HG02571 (cell line): ENCODE measurements around the gene ASCL5.
"Not testable (repeated sequence)": the region's sequence is repeated elsewhere in the genome, so short reads cannot be mapped to it uniquely, and the experiment has no call there.

Experiments
- ATAC-seq: cut with Tn5 transposase; IDR thresholded peaks from one replicate; pipeline ENCODE4 v1.9.1; 2021; ENCODE audit warnings: mild to moderate bottlenecking, moderate library complexity; ENCODE audit not compliant: unreplicated experiment

ASCL5 gene, protein sequence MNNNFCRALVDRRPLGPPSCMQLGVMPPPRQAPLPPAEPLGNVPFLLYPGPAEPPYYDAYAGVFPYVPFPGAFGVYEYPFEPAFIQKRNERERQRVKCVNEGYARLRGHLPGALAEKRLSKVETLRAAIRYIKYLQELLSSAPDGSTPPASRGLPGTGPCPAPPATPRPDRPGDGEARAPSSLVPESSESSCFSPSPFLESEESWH

DNA sequence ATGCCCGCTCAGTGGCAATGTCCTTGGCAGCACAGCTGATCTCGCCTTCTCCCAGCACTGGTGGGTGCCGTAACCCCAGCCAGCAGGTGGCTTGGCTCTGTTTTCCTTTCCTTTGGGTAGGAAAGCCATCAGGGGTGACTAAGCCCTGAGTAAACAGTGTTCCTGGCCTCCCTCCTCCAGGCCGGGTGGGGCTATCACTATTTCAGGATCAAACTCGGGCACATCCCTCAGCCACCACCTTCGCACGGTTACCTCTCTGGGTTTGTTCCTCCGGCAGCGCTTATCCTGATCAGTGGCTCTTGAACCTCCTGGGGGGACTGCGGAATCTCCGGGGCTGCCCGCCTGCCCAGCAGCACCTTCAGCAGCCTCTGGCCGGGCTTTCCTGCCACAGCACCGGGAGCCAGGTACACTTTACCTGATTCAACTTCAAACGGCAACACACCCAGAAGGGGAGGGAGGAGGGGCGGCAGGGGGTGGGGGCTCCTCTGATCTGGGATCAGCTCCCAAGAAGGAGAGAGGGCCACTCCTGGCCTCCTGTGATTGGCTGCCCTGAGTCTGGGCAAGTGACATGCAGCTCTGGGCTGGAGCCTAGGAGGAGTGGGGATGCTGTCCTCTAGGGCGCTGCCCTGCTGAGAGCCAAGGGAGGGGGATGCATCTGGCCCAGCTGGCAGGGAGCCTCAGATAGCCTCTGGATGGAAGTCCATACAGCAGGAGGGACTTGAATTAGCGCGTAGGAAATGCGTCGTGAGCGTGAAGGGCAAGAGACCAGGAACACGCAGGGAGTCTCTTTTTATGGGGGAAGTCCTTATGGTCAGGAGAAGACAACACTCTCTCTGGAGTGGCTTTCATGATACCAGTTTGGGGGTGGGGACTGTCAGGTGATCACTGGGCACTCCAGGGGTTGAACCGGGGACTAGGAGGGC is at the start of gene ASCL5:
Gene ASCL5, minus strand, starts transcription at position 353 of the 923 bp plus-strand sequence. CDS start 11,812 bp downstream, outside the sequence.
- no peak for ATAC-seq

DNA sequence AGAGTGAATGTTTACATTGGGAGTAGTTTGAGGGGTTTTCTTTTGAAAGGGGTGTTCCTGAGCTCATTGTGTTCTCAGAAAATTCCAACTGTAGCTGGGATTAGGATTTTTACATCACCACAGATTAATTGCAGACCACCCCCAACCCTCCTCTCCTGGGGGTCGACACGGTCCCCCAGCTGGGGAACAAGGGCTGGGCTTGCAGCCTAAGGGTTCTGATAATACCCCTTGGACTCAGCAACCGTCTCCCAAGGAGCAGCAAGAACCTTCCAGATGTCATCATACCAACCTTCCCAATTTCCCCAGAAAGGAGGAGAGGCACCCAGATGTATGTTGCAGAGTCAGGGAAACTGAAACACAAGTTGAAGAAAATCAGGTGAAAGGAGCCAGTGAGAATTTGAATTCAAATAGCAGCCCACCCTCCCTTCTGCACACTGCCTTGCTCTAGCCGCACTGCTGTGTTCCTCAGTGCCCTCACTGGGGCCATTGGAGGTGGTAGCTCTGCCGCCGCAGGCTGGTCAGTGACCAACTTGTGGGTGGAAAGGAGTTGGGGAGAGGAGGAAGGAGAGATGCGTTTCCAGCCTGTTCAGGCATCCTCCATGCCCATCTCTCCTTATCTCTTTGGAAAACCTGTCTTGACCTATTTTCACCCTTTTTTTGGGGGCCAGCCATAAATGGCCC is 49.0 kb upstream of the ASCL5 start:
- ATAC-seq: no peak

DNA sequence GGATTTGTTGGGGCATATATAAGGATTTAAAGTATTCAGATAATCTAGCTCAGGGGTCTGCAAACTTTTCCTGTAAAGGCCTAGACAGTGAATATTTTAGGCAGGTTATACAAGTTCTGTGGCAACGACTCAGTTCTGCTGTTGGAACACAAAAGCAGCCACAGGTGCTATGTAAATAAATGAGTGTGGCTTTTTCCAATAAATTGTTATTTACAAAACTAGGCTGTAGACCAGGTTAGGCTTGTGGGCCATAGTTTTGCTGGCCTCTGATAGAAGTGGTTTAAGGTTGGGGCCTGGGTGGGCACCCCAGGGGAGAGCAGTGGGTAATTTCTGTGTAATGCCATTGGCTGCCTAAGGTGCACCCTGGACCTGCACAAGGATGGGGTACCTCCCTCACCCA is 46.8 kb upstream of the ASCL5 start:
- no peak for ATAC-seq

DNA sequence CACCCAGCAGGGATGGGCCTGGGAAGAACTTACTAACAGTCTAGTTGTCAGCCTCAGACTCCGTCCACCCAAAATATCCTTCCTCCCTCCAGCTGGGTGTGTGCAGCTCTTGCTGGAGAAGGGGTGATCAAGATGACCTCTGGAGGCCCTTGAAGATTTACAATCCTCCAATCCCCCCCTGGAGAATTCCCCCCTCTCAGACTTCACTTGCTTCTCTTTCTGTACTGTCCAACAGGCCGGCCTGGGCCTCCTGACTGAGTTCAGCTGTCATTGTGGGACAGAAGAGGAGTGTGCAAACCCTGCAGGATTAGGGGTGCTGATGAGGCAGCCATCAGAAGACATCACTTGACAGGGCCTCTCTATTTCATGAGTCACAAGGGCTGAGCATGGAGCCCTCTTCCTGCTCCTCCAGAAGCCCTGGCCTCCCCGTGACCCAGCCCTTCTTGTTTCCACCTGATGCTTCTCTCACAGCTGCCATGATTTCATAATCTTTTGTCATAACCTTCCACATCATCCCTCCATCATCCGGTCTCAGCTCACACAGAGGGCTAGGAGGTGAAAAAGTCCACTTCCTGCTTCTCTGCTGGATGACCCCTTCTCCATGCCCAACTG is 46.1 kb upstream of the ASCL5 start:
- no peak for ATAC-seq

GRCh38 chr1:201172326-201172725 is 45.3 kb upstream of the ASCL5 start:
- no peak for ATAC-seq

- ATAC-seq: peak; percentile 45
Measured at GRCh38 chr1:201171063-201172036, 44.4 kb upstream of the ASCL5 start.

- ATAC-seq: peak; percentile 96
Measured at GRCh38 chr1:201170533-201171062, 43.6 kb upstream of the ASCL5 start.

- no peak for ATAC-seq
Measured at GRCh38 chr1:201169971-201170532, 43.1 kb upstream of the ASCL5 start.

GRCh38 chr1:201169203-201169602 is 42.2 kb upstream of the ASCL5 start:
- no peak for ATAC-seq

GRCh38 chr1:201167041-201167991 is 40.3 kb upstream of the ASCL5 start:
- no peak for ATAC-seq

GRCh38 chr1:201164645-201165044 is 37.7 kb upstream of the ASCL5 start:
- ATAC-seq: no peak

DNA sequence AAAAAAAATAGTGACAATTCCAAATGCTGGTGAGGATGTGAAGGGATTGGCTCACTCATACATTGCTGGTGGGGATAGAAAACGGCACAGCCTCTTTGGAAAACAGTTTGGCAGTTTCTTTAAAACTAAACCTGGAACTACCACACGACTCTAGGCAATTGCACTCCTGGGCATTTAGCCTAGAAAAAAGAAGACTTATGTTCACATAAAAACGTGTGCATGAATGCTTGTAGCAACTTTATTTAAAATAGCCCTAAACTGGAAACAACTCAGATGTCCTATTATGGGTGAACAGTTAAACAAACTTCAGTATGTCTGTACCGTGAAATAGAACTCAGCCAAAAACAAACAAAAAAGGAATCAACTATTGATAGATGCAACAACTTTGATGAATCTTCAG is 36.7 kb upstream of the ASCL5 start:
- ATAC-seq: no peak

DNA sequence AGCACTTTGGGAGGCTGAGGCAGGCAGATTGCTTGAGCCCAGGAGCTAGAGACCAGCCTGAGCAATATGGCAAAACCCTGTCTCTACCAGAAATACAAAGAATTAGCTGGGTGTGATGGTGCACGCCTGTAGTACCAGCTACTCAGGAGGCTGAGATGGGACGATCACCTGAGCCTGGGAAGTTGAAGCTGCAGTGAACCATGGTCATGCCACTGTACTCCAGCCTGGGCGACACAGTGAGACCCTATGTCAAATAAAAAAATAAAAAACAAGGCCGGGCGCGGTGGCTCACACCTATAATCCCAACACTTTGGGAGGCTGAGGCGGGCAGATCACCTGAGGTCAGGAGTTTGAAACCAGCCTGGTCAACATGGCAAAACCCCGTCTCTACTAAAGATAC is 36.1 kb upstream of the ASCL5 start:
- not testable (repeated sequence) for ATAC-seq

DNA sequence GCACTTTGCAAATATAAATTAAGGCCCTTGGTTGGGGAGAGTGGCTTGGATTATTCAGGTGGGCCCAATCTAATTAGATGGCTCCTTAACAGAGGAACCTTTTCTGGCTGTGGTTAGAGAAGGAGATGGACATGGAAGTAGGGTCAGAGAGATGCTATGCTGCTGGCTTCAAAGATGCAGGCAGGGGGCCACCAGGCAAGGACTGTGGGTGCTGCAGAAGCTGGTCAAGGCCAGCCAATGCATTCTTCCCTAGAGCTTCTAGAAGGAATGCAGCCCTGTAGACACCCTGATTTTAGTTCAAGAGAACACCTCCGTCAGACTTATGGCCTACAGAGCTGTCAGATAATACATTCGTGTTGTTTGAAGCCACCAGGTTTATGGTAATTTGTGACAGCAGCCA is 31.0 kb upstream of the ASCL5 start:
- no peak for ATAC-seq

- no peak for ATAC-seq
Measured at GRCh38 chr1:201156819-201157218, 29.8 kb upstream of the ASCL5 start.

DNA sequence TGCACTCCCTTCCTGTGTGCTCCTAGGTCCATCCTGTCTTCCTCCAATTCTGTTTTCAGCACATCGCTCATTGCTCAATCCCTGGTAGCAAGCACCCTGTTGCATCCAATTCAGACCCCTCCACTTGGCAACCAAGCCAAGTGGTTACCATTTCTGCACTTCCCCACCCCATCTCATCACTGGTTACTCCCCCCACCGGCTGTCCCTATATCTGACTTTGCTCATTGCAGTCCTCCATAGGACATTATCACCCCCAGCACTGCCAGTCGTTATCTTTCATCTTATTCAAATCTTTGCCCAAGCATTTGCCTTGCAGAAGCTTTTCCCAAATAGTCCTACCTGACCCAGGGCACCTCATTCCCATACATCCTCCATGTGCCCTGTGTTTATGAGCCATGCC is 29.4 kb upstream of the ASCL5 start:
- ATAC-seq: no peak

DNA sequence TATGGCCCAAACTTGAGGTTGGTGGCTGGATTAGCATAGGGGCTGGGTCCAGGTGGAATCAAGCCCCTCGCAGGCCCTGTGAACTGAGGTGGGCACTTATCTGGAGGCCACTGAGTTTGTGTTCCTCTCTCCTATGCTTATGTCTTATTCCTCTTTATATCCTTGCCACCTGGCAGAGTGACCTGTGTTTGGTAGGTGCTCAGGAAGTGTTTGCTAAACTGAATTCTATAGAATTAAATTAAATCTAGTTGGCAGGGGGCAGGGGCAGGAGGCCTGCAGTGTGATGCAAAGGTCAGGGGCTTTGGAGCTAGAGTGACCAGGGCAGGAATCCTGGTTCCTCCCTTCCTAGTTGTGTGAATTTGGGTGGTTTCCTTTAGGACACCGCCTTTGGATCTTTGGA is 28.4 kb upstream of the ASCL5 start:
- ATAC-seq: no peak

GRCh38 chr1:201154389-201155165 is 27.6 kb upstream of the ASCL5 start, which contains the start of gene TMEM9:
TSS of gene TMEM9 (minus strand) at chr1:201154474. CDS start at chr1:201153923, 551 bp downstream.
- peak; percentile 98 for ATAC-seq
